Activated CD8-positive, alpha-beta memory T cell treated with anti-CD3 and anti-CD28 coated beads for 24 hours (primary cell): ENCODE measurements around the gene ADGRB2.

Source experiments
- DNase-seq: peaks from one replicate; pipeline ENCODE4 v3.0.0-alpha.2; 2020

Gene ADGRB2

GRCh38 chr1:31764312-31765040, at the start of gene ADGRB2:
TSS of gene ADGRB2 (minus strand) at chr1:31764340. CDS start at chr1:31757221, 7,119 bp downstream.
- DNase-seq = peak; percentile 72

GRCh38 chr1:31812158-31812829, 48.2 kb upstream of the ADGRB2 start:
- peak; percentile 26 for DNase-seq

- DNase-seq = peak; percentile 44
Measured at GRCh38 chr1:31811605-31812004, 47.5 kb upstream of the ADGRB2 start.

- DNase-seq = no peak
Measured at GRCh38 chr1:31809698-31810097, 45.6 kb upstream of the ADGRB2 start.

GRCh38 chr1:31807273-31808048, 43.3 kb upstream of the ADGRB2 start:
- DNase-seq = no peak

GRCh38 chr1:31805318-31805717, 41.2 kb upstream of the ADGRB2 start:
- no peak for DNase-seq

- no peak for DNase-seq
Measured at GRCh38 chr1:31804098-31804497, 40.0 kb upstream of the ADGRB2 start.

GRCh38 chr1:31803610-31804009, 39.5 kb upstream of the ADGRB2 start:
- no peak for DNase-seq

GRCh38 chr1:31802190-31803150, 38.3 kb upstream of the ADGRB2 start:
- no peak for DNase-seq

- DNase-seq = no peak
Measured at GRCh38 chr1:31801458-31801857, 37.3 kb upstream of the ADGRB2 start.

GRCh38 chr1:31800674-31800967, 36.5 kb upstream of the ADGRB2 start:
- no peak for DNase-seq

- DNase-seq = no peak
Measured at GRCh38 chr1:31799895-31800673, 35.9 kb upstream of the ADGRB2 start.

- no peak for DNase-seq
Measured at GRCh38 chr1:31799196-31799894, 35.2 kb upstream of the ADGRB2 start.

GRCh38 chr1:31798433-31799195, 34.5 kb upstream of the ADGRB2 start:
- DNase-seq = no peak

- DNase-seq = no peak
Measured at GRCh38 chr1:31798086-31798432, 33.9 kb upstream of the ADGRB2 start.

- DNase-seq = no peak
Measured at GRCh38 chr1:31797216-31797615, 33.1 kb upstream of the ADGRB2 start.

- no peak for DNase-seq
Measured at GRCh38 chr1:31796707-31797106, 32.6 kb upstream of the ADGRB2 start.

GRCh38 chr1:31795801-31796621, 31.9 kb upstream of the ADGRB2 start:
- no peak for DNase-seq

- no peak for DNase-seq
Measured at GRCh38 chr1:31795096-31795675, 31.0 kb upstream of the ADGRB2 start.
